ENCODE results near the gene NIT1. TPM values are rescaled to one million over a fixed set of nuclear protein-coding genes. Genes with fewer than 3 reads are reported as not detected.

NIT1 gene
- total RNA-seq, 1 experiment from 2014 or later, result 26.8 TPM

DNA sequence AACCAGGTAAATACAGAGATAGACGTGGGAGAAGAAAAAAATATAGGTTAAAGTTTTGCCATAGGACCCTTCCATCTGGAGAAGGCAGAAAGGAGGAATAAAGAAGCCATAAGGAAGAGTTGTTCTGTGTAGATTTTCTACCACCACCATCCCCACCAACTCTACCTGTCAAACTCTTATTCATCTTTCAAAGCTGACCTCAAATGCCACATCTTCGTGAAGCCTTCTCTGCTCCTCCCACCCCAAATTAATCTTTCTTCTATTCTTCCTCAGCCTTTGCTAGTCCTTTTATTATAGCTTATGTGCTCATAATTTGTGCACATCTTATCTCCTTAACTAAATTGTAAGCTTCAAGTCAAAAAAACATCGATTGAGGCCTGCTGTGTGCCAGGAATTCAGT lies 27.3 kb upstream of the NIT1 start:
- Histone ChIP-seq H3K9me3 (ENCODE audit: insufficient read depth, low read depth) (no peaks in the 10 kb centered on the region), H2AFZ (no peak overlapping the region), H3K27ac (no peak overlapping the region), H3F3A (ENCODE audit: insufficient read depth, low read depth) (peaks cover 19% of the 10 kb centered on the region), H3K9me2 (ENCODE audit: insufficient read depth) (no peaks in the 10 kb centered on the region), H3K4me1 (replicated peaks; ENCODE audit: insufficient read depth) (peaks cover 78% of the 10 kb centered on the region), H3K4me3 (no peak overlapping the region), H3K4me2 (no peak overlapping the region), H3K36me3 (ENCODE audit: low read depth) (no peaks in the 10 kb centered on the region), H4K20me1 (ENCODE audit: insufficient read depth) (no peaks in the 10 kb centered on the region), H3K79me2 (ENCODE audit: low read depth) (peaks cover 34% of the 10 kb centered on the region), H3K27me3 (ENCODE audit: insufficient read depth, low read depth) (no peaks in the 10 kb centered on the region)
- no peak for TF ChIP-seq EZH2 (IDR thresholded peaks at IDR 0.05; ENCODE audit: low read depth)
- TF ChIP-seq, protein P1, sequence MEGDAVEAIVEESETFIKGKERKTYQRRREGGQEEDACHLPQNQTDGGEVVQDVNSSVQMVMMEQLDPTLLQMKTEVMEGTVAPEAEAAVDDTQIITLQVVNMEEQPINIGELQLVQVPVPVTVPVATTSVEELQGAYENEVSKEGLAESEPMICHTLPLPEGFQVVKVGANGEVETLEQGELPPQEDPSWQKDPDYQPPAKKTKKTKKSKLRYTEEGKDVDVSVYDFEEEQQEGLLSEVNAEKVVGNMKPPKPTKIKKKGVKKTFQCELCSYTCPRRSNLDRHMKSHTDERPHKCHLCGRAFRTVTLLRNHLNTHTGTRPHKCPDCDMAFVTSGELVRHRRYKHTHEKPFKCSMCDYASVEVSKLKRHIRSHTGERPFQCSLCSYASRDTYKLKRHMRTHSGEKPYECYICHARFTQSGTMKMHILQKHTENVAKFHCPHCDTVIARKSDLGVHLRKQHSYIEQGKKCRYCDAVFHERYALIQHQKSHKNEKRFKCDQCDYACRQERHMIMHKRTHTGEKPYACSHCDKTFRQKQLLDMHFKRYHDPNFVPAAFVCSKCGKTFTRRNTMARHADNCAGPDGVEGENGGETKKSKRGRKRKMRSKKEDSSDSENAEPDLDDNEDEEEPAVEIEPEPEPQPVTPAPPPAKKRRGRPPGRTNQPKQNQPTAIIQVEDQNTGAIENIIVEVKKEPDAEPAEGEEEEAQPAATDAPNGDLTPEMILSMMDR (conservative IDR thresholded peaks at IDR 0.05), result no peak
- POLR2A ChIA-PET (ENCODE audit: unreplicated experiment), result no interaction called here
- CTCF ChIA-PET, result interaction anchor here (0.7 kb wide), 1 partner anchor 72 kb away, joined by 3 read pairs; no protein-coding TSS in a partner anchor
- BruUV-seq (replicated peaks), result no TSS peak
- DNase-seq, result no peak
- intact Hi-C loops (cut with micrococcal nuclease; ENCODE audit: unreplicated experiment), result no loop called here

DNA sequence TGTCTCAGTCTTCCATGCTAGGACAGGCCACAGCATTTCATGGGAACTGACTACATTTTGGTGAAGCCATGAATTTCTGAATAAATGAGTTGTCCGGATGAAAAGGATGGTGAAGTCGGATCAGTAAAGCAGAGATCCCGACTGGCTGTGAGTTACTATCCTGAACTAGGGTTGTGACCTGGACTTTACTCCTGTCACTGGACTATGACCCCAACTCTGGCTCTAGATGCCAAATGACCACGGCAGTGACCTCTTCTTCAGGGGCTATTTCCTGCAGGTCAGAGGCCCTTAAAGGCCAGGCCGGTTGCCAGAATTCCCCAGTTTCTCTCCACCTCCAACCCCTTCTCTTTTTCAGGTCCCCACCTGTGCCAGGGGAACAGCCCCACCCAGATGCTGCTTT lies 26.8 kb upstream of the NIT1 start:
- Histone ChIP-seq H3K4me3 (no peak overlapping the region), H3K9me3 (ENCODE audit: insufficient read depth, low read depth) (no peaks in the 10 kb centered on the region), H3K9me2 (ENCODE audit: insufficient read depth) (no peaks in the 10 kb centered on the region), H3K27me3 (ENCODE audit: insufficient read depth, low read depth) (no peaks in the 10 kb centered on the region), H3K4me2 (no peak overlapping the region), H3K27ac (no peak overlapping the region), H3K36me3 (ENCODE audit: low read depth) (no peaks in the 10 kb centered on the region), H3K4me1 (replicated peaks; ENCODE audit: insufficient read depth) (peaks cover 73% of the 10 kb centered on the region), H3F3A (ENCODE audit: insufficient read depth, low read depth) (peaks cover 19% of the 10 kb centered on the region), H4K20me1 (ENCODE audit: insufficient read depth) (no peaks in the 10 kb centered on the region), H2AFZ (no peak overlapping the region), H3K79me2 (ENCODE audit: low read depth) (peaks cover 29% of the 10 kb centered on the region)
- DNase-seq, result no peak
- TF ChIP-seq, protein P1 (conservative IDR thresholded peaks at IDR 0.05), result no peak
- TF ChIP-seq EZH2 (IDR thresholded peaks at IDR 0.05; ENCODE audit: low read depth), result no peak
- POLR2A ChIA-PET (ENCODE audit: unreplicated experiment), result no interaction called here
- CTCF ChIA-PET, result no interaction called here
- intact Hi-C loops (cut with micrococcal nuclease; ENCODE audit: unreplicated experiment), result no loop called here
- BruUV-seq (replicated peaks), result no TSS peak

DNA sequence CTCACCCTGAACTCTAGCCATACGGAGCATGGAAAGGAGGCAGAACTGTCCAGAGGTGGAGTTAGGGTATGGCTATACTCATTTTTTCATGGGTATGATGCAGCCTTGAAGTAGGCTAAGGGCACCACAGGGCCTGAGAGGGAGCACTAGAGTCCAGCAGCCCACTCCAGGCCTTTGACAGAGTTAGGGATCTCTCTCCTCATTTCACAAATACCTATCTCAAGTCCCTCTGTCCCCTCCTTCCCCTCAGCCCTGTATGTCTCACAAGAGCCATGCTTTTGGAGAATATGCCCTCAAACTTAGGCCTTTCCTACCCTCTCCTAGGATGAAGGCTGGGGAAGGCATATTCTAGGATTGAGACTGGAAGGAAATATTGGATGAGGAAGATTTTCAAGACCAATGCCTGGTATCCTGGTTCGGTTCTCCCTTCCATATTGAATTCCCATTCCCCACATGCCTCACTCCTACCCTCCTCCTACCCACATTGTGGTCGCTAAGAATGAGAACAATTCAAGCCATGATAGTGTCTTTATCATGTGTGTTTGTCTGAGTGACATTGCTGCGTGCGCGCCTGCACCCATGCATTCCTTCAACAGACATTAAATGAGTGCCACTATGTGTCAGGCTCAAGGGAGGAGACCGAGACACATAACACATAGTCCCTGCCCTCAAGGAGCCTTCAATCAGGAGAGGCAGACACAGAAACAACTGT lies 26.0 kb upstream of the NIT1 start:
- H3K4me2 ChIP-seq, result peak overlapping the region; percentile 50
- H4K20me1 ChIP-seq (ENCODE audit: insufficient read depth), result no peaks in the 10 kb centered on the region
- DNase-seq, result no peak
- peaks cover 71% of the 10 kb centered on the region for H3K4me1 ChIP-seq (replicated peaks; ENCODE audit: insufficient read depth)
- H3K36me3 ChIP-seq (ENCODE audit: low read depth), result no peaks in the 10 kb centered on the region
- H3K4me3 ChIP-seq, result no peak overlapping the region
- H2AFZ ChIP-seq, result no peak overlapping the region
- no peaks in the 10 kb centered on the region for H3K9me2 ChIP-seq (ENCODE audit: insufficient read depth)
- H3K9me3 ChIP-seq (ENCODE audit: insufficient read depth, low read depth), result no peaks in the 10 kb centered on the region
- BruUV-seq (replicated peaks), result no TSS peak
- H3K27me3 ChIP-seq (ENCODE audit: insufficient read depth, low read depth), result no peaks in the 10 kb centered on the region
- no peak overlapping the region; the same call in 1 of the 2 replicates for H3K27ac ChIP-seq
- POLR2A ChIA-PET (ENCODE audit: unreplicated experiment), result interaction anchor here (0.8 kb wide), 1 partner anchor 46 kb away, joined by 5 read pairs; the partner anchor contains the start of gene USF1
- intact Hi-C loops (cut with micrococcal nuclease; ENCODE audit: unreplicated experiment), result no loop called here
- peaks cover 21% of the 10 kb centered on the region for H3K79me2 ChIP-seq (ENCODE audit: low read depth)
- CTCF ChIA-PET, result no interaction called here
- peaks cover 17% of the 10 kb centered on the region for H3F3A ChIP-seq (ENCODE audit: insufficient read depth, low read depth)
- TF ChIP-seq, protein P1 (conservative IDR thresholded peaks at IDR 0.05), result no peak

Data from PC-9 (cell line).